ENCODE results near the gene RFTN1. TPM values are rescaled to one million over a fixed set of nuclear protein-coding genes. Genes with fewer than 3 reads are reported as not detected.

RFTN1 gene
- total and polyA plus RNA-seq, 2 experiments from 2014 or later, result 3.3 to 7.2 TPM

DNA sequence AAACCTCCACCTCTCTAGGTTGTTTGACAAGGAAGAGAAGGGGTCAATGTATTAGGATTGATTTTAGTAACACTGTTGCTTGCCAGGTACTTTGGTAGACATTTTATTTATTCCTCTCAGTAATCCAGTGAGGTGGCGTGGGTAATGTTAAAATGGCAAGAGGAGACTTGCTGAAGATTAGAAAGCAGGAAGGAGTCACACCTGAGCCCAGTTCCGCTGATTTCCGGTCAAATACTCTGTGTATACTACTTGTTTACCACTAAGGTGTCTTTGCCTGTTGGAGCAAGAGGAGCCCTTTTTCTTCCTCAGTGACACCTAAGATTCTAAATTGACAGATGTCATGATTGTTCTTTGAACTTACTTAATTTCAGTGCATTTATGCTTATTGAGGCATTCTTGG is 246.8 kb downstream of the RFTN1 start:
- peaks cover 4% of the 10 kb centered on the region for H3K27me3 Mint-ChIP-seq (ENCODE audit: insufficient read depth, low read depth, poor library complexity)
- H3K27ac Mint-ChIP-seq, result no peak overlapping the region
- ATAC-seq (no peak), DNase-seq (ENCODE audit: low spot score) (no peak)
- Histone ChIP-seq H3F3A (replicated peaks; ENCODE audit: low read depth) (no peaks in the 10 kb centered on the region), H3K4me3 (peak overlapping the region; percentile 92), H4K20me1 (replicated peaks; ENCODE audit: insufficient read depth) (no peaks in the 10 kb centered on the region; the same call in none of the 2 replicates), H3K4me1 (ENCODE audit: insufficient read depth) (peaks cover 7% of the 10 kb centered on the region), H3K27me3 (ENCODE audit: insufficient read depth) (no peaks in the 10 kb centered on the region), H3K27ac (ENCODE audit: low read depth) (no peak overlapping the region), H3K79me2 (replicated peaks; ENCODE audit: insufficient read depth) (peaks cover 68% of the 10 kb centered on the region), H2AFZ (no peak overlapping the region), H3K4me2 (peak overlapping the region; percentile 91; the same call in 1 of the 2 replicates), H3K9me2 (ENCODE audit: insufficient read depth) (no peaks in the 10 kb centered on the region), H3K36me3 (ENCODE audit: insufficient read depth) (peaks cover 21% of the 10 kb centered on the region)
- H3K36me3 Mint-ChIP-seq (ENCODE audit: low read depth), result peaks cover 20% of the 10 kb centered on the region; the same call in 2 of the 3 replicates
- H3K4me3 Mint-ChIP-seq, result peak overlapping the region; percentile 48; the same call in 2 of the 3 replicates
- no peaks in the 10 kb centered on the region for H3K9me3 Mint-ChIP-seq
- no peak for TF ChIP-seq EZH2phosphoT487 (IDR thresholded peaks at IDR 0.05; ENCODE audit: unreplicated experiment)
- no peak for TF ChIP-seq ZNF114 (CRISPR knock-in tag; IDR thresholded peaks at IDR 0.05)
- TF ChIP-seq STAT1 (IDR thresholded peaks at IDR 0.05; ENCODE audit: unreplicated experiment), result no peak
- TF ChIP-seq EZH2 (IDR thresholded peaks at IDR 0.05; ENCODE audit: low read depth, unreplicated experiment), result no peak
- TF ChIP-seq, protein P1, sequence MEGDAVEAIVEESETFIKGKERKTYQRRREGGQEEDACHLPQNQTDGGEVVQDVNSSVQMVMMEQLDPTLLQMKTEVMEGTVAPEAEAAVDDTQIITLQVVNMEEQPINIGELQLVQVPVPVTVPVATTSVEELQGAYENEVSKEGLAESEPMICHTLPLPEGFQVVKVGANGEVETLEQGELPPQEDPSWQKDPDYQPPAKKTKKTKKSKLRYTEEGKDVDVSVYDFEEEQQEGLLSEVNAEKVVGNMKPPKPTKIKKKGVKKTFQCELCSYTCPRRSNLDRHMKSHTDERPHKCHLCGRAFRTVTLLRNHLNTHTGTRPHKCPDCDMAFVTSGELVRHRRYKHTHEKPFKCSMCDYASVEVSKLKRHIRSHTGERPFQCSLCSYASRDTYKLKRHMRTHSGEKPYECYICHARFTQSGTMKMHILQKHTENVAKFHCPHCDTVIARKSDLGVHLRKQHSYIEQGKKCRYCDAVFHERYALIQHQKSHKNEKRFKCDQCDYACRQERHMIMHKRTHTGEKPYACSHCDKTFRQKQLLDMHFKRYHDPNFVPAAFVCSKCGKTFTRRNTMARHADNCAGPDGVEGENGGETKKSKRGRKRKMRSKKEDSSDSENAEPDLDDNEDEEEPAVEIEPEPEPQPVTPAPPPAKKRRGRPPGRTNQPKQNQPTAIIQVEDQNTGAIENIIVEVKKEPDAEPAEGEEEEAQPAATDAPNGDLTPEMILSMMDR (conservative IDR thresholded peaks at IDR 0.05; ENCODE audit: low read depth in 2 of 2), result no peak
- TF ChIP-seq NANOG (IDR thresholded peaks at IDR 0.05; ENCODE audit: borderline replicate concordance), result no peak
- TF ChIP-seq, protein P2, sequence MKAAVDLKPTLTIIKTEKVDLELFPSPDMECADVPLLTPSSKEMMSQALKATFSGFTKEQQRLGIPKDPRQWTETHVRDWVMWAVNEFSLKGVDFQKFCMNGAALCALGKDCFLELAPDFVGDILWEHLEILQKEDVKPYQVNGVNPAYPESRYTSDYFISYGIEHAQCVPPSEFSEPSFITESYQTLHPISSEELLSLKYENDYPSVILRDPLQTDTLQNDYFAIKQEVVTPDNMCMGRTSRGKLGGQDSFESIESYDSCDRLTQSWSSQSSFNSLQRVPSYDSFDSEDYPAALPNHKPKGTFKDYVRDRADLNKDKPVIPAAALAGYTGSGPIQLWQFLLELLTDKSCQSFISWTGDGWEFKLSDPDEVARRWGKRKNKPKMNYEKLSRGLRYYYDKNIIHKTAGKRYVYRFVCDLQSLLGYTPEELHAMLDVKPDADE (IDR thresholded peaks at IDR 0.05), result no peak
- no peak for TF ChIP-seq POLR2AphosphoS5 (IDR thresholded peaks at IDR 0.05; ENCODE audit: low read depth)
- TF ChIP-seq ZNF331 (CRISPR knock-in tag; IDR thresholded peaks at IDR 0.05; ENCODE audit: low read depth), result no peak
- TF ChIP-seq, protein P3, sequence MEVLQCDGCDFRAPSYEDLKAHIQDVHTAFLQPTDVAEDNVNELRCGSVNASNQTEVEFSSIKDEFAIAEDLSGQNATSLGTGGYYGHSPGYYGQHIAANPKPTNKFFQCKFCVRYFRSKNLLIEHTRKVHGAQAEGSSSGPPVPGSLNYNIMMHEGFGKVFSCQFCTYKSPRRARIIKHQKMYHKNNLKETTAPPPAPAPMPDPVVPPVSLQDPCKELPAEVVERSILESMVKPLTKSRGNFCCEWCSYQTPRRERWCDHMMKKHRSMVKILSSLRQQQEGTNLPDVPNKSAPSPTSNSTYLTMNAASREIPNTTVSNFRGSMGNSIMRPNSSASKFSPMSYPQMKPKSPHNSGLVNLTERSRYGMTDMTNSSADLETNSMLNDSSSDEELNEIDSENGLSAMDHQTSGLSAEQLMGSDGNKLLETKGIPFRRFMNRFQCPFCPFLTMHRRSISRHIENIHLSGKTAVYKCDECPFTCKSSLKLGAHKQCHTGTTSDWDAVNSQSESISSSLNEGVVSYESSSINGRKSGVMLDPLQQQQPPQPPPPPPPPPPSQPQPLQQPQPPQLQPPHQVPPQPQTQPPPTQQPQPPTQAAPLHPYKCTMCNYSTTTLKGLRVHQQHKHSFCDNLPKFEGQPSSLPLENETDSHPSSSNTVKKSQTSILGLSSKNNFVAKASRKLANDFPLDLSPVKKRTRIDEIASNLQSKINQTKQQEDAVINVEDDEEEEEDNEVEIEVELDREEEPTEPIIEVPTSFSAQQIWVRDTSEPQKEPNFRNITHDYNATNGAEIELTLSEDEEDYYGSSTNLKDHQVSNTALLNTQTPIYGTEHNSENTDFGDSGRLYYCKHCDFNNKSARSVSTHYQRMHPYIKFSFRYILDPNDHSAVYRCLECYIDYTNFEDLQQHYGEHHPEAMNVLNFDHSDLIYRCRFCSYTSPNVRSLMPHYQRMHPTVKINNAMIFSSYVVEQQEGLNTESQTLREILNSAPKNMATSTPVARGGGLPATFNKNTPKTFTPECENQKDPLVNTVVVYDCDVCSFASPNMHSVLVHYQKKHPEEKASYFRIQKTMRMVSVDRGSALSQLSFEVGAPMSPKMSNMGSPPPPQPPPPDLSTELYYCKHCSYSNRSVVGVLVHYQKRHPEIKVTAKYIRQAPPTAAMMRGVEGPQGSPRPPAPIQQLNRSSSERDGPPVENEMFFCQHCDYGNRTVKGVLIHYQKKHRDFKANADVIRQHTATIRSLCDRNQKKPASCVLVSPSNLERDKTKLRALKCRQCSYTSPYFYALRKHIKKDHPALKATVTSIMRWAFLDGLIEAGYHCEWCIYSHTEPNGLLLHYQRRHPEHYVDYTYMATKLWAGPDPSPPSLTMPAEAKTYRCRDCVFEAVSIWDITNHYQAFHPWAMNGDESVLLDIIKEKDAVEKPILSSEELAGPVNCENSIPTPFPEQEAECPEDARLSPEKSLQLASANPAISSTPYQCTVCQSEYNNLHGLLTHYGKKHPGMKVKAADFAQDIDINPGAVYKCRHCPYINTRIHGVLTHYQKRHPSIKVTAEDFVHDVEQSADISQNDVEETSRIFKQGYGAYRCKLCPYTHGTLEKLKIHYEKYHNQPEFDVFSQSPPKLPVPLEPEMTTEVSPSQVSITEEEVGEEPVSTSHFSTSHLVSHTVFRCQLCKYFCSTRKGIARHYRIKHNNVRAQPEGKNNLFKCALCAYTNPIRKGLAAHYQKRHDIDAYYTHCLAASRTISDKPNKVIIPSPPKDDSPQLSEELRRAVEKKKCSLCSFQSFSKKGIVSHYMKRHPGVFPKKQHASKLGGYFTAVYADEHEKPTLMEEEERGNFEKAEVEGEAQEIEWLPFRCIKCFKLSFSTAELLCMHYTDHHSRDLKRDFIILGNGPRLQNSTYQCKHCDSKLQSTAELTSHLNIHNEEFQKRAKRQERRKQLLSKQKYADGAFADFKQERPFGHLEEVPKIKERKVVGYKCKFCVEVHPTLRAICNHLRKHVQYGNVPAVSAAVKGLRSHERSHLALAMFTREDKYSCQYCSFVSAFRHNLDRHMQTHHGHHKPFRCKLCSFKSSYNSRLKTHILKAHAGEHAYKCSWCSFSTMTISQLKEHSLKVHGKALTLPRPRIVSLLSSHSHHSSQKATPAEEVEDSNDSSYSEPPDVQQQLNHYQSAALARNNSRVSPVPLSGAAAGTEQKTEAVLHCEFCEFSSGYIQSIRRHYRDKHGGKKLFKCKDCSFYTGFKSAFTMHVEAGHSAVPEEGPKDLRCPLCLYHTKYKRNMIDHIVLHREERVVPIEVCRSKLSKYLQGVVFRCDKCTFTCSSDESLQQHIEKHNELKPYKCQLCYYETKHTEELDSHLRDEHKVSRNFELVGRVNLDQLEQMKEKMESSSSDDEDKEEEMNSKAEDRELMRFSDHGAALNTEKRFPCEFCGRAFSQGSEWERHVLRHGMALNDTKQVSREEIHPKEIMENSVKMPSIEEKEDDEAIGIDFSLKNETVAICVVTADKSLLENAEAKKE (CRISPR knock-in tag; IDR thresholded peaks at IDR 0.05), result no peak
- TF ChIP-seq, protein P4, sequence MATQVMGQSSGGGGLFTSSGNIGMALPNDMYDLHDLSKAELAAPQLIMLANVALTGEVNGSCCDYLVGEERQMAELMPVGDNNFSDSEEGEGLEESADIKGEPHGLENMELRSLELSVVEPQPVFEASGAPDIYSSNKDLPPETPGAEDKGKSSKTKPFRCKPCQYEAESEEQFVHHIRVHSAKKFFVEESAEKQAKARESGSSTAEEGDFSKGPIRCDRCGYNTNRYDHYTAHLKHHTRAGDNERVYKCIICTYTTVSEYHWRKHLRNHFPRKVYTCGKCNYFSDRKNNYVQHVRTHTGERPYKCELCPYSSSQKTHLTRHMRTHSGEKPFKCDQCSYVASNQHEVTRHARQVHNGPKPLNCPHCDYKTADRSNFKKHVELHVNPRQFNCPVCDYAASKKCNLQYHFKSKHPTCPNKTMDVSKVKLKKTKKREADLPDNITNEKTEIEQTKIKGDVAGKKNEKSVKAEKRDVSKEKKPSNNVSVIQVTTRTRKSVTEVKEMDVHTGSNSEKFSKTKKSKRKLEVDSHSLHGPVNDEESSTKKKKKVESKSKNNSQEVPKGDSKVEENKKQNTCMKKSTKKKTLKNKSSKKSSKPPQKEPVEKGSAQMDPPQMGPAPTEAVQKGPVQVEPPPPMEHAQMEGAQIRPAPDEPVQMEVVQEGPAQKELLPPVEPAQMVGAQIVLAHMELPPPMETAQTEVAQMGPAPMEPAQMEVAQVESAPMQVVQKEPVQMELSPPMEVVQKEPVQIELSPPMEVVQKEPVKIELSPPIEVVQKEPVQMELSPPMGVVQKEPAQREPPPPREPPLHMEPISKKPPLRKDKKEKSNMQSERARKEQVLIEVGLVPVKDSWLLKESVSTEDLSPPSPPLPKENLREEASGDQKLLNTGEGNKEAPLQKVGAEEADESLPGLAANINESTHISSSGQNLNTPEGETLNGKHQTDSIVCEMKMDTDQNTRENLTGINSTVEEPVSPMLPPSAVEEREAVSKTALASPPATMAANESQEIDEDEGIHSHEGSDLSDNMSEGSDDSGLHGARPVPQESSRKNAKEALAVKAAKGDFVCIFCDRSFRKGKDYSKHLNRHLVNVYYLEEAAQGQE (IDR thresholded peaks at IDR 0.05; ENCODE audit: unreplicated experiment), result no peak
- TF ChIP-seq JUNB (IDR thresholded peaks at IDR 0.05; ENCODE audit: unreplicated experiment), result no peak
- no peak for TF ChIP-seq CREB1 (CRISPR knock-in tag; IDR thresholded peaks at IDR 0.05; ENCODE audit: low read depth)
- H3K4me1 Mint-ChIP-seq, result peaks cover 19% of the 10 kb centered on the region

Data from GM23338 (cell line).